Neural progenitor cell (in vitro differentiated cells): ENCODE results near the gene INPP4B.

ENCODE experiments used
- EZH2 ChIP-seq: fragments of 200-600 bp; sonication (generic); IDR thresholded peaks from 2 replicates; pipeline ENCODE4 v1.6.1; 2017; ENCODE audit warnings: antibody characterized with exemption, mild to moderate bottlenecking, moderate library complexity
- EZH2phosphoT487 ChIP-seq: fragments of 200-600 bp; sonication (generic); IDR thresholded peaks from 2 replicates; pipeline ENCODE4 v1.6.1; 2017; ENCODE audit warnings: antibody characterized with exemption
- TF ChIP-seq, protein P1 (sequence below): fragments of 200-600 bp; sonication (generic); IDR thresholded peaks from 2 replicates; pipeline ENCODE4 v1.5.1; 2017; ENCODE audit warnings: antibody characterized with exemption, mild to moderate bottlenecking

DNA sequence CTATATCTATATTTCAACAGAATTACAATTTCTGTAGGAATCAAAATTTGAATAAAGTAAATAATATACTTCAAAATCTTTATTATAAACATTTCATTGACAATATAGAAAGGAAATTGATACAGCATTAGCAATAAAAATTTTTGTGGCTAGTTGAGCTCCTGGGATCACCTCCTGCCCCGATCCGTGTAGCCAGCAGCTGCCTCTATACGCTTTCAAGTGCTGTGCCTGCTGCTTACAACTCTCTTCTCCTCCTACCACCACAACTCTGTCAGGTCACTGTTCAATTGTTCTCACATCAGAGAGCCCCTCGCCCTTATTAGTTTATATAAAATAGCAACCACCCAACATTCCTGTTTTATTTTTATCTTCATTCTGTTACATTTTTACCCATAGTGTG is 27.6 kb downstream of the INPP4B start:
- TF ChIP-seq, protein P1, sequence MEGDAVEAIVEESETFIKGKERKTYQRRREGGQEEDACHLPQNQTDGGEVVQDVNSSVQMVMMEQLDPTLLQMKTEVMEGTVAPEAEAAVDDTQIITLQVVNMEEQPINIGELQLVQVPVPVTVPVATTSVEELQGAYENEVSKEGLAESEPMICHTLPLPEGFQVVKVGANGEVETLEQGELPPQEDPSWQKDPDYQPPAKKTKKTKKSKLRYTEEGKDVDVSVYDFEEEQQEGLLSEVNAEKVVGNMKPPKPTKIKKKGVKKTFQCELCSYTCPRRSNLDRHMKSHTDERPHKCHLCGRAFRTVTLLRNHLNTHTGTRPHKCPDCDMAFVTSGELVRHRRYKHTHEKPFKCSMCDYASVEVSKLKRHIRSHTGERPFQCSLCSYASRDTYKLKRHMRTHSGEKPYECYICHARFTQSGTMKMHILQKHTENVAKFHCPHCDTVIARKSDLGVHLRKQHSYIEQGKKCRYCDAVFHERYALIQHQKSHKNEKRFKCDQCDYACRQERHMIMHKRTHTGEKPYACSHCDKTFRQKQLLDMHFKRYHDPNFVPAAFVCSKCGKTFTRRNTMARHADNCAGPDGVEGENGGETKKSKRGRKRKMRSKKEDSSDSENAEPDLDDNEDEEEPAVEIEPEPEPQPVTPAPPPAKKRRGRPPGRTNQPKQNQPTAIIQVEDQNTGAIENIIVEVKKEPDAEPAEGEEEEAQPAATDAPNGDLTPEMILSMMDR, result no peak
- no peak for TF ChIP-seq EZH2
- no peak for TF ChIP-seq EZH2phosphoT487
